ENCODE data around the gene ATP6V1E1. TPM values are rescaled to one million over a fixed set of nuclear protein-coding genes. Genes with fewer than 3 reads are reported as not detected.
A peak's percentile ranks its signal among the peaks of the same experiment; 100 is the strongest.
"Not testable (repeated sequence)": the region's sequence is repeated elsewhere in the genome, so short reads cannot be mapped to it uniquely, and the experiment has no call there.

Gene ATP6V1E1
- total RNA-seq, 1 donor, result 74.2 TPM

DNA sequence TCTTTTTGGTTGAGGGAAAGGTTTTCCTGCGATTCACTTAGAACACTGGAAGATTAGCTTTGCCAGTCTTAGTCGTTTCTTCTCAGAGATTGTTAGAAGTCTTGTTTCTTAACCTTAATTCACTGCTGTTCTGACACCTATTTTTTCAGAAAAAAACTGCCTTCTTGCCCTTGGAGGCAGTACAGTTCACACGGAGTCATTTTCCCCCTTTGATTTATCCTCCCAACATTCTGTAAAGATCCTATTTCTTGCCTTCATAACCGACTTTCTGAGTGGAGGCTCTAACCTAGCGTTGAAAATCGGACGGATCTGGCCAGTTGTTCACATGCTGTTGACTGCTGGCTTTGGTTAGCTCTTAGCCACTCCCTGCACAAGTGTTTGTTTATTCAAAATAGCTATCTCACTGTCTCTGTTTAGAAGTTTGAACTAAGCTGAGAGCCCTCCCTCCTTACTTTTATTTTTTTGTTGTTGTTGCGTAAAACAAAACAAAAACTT, 10.7 kb upstream of the ATP6V1E1 start:
- no peaks in the 10 kb centered on the region for H3K27me3 ChIP-seq (ENCODE audit: insufficient read depth, low read length)
- peaks cover 42% of the 10 kb centered on the region for H3K4me1 ChIP-seq (ENCODE audit: insufficient read depth, low read length)
- H3K4me3 ChIP-seq (ENCODE audit: low read length), result peak overlapping the region; percentile 83
- no peaks in the 10 kb centered on the region for H3K9me3 ChIP-seq (ENCODE audit: low read depth, low read length)

DNA sequence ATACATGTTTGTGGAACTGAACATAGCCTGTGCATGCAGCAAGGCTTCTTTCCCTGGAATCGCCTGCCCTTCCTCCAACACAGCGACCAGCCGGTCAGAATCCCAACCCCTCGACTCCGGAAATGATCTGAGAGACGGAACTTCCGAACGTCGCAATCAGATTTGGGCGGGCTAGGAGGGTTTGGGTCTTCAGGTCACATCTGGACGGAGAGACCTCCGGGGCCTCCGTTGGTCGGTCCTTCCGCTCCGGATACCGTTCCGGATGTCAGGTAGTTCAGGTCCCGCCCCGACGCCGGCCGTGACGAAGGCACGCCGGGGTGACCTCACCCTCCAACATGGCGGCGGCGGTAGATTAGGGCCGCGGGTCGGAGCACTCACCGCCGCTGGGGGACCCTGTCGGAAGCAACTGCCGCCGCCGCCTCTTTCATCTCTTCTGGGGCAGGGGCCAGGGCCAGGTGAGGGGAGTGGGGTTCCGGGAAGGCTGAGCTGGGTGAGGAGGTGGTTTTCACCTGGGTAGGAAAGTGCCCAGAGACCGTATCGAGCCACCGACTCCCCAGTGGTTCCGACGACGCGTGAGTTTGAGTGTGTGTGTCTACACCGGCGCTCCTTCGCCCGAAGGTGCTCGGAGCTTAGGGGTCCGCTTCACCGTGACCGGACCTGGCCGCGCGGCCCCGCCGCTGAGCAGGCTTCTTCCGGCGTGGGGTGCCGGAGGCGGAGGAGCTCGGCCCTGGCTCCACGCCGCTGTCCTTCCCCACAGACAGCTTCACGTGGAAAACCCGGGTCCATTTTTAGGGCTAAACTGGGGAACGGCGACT, 10.1 kb upstream of the ATP6V1E1 start, which contains the start of gene BCL2L13:
TSS of gene BCL2L13 (plus strand) at position 326 of the 815 bp plus-strand sequence. CDS start 16,955 bp downstream, outside the sequence.
- Histone ChIP-seq H3K4me1 (ENCODE audit: insufficient read depth, low read length) (peaks cover 41% of the 10 kb centered on the region), H3K9me3 (ENCODE audit: low read depth, low read length) (no peaks in the 10 kb centered on the region)

DNA sequence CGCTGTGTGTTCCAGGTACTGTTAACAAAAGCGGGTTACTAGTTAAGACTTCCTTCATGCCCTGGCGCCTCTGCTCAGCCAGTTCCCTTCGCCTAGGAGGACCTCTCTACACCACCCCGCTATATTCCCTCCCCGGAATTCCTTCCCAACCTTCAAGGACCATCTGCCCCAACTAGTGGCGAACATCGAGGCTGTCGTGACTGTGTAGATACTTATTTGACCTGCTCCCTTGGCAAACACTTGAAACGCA, 9.6 kb upstream of the ATP6V1E1 start:
- peaks cover 35% of the 10 kb centered on the region for H3K4me1 ChIP-seq (ENCODE audit: insufficient read depth, low read length)
- H3K27me3 ChIP-seq (ENCODE audit: insufficient read depth, low read length), result no peaks in the 10 kb centered on the region

More for the DNA sequence above, 10.1 kb upstream of the ATP6V1E1 start, which contains the start of gene BCL2L13:
- H3K4me3 ChIP-seq (ENCODE audit: low read length), result peak within 1 kb of the TSS; percentile 83
- H3K27me3 ChIP-seq (ENCODE audit: insufficient read depth, low read length), result no peaks in the 10 kb centered on the region

DNA sequence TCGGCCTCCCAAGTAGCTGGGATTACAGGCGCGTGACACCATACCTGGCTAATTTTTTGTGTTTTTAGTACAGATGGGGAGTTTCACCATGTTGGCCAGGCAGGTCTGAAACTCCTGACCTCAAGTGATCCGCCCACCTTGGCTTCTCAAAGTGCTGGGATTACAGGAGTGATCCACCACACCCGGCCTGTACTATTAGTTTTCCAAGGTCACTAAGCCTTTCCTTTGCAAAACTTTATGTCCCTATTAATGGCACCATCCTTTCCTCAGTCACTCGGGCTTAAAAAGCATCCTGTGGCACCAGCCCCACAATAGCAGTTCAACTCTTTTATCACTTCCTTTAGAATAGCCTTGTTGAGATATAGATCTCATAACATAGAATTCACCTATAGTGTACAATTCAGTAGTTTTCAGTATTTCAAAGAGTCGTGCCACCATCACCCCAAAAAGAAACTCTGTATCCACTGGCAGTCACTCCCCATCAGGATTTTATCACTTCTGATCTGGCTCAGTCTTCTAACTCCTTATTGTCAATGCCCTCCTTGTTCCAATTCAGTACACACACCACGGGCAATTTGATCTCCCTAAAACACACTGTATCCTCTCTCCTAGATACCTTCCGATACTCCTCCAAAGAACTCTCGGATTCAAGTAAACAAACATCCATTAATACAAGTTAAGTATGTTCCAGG, 9.1 kb upstream of the ATP6V1E1 start:
- H3K4me1 ChIP-seq (ENCODE audit: insufficient read depth, low read length), result peaks cover 31% of the 10 kb centered on the region
- H3K27me3 ChIP-seq (ENCODE audit: insufficient read depth, low read length), result no peaks in the 10 kb centered on the region
- H3K9me3 ChIP-seq (ENCODE audit: low read depth, low read length), result no peaks in the 10 kb centered on the region
- H3K4me3 ChIP-seq (ENCODE audit: low read length), result peak overlapping the region; percentile 83

More for the DNA sequence above, 9.6 kb upstream of the ATP6V1E1 start:
- Histone ChIP-seq H3K9me3 (ENCODE audit: low read depth, low read length) (no peaks in the 10 kb centered on the region), H3K4me3 (ENCODE audit: low read length) (peak overlapping the region; percentile 83)

DNA sequence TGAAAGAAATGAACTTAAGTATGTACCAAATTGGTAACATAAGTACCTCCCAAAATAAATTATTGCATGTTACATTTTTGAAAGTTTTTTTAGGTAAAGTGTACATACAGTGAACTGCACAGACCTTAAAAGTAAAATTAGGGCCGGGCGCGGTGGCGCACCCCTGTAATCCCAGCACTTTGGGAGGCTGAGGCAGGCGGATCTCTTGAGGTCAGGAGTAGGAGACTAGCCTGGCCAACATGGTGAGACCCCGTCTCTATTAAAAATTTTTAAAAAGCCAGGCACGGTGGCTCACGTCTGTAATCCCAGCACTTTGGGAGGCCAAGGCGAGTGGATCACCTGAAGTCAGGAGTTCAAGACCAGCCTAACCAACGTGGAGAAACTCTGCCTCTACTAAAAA, 8.3 kb upstream of the ATP6V1E1 start:
- not testable (repeated sequence) for H3K4me3 ChIP-seq (ENCODE audit: low read length); H3K9me3 ChIP-seq (ENCODE audit: low read depth, low read length); H3K27me3 ChIP-seq (ENCODE audit: insufficient read depth, low read length)
- peaks cover 24% of the 10 kb centered on the region for H3K4me1 ChIP-seq (ENCODE audit: insufficient read depth, low read length)

DNA sequence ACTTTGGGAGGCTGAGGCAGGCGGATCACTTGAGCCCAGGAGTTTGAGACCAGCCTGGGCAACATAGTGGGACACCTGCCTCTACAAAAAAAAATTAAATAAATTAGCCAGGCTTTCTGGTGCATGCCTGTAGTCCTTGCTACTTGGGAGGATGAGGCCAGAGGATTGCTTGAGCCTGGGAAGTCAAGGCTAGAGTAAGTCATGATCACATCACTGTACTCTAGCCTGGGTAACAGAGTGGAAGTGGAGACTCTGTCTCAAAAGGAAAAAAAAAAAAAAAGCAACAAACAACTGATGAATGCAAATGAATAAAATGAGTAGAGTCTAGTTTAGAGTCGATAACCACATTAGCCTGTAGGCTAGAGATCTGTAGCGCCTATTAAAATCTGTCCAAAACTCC, 6.1 kb upstream of the ATP6V1E1 start:
- Histone ChIP-seq H3K4me1 (ENCODE audit: insufficient read depth, low read length) (peaks cover 19% of the 10 kb centered on the region), H3K9me3 (ENCODE audit: low read depth, low read length) (no peaks in the 10 kb centered on the region), H3K4me3 (ENCODE audit: low read length) (no peak overlapping the region), H3K27me3 (ENCODE audit: insufficient read depth, low read length) (no peaks in the 10 kb centered on the region)

DNA sequence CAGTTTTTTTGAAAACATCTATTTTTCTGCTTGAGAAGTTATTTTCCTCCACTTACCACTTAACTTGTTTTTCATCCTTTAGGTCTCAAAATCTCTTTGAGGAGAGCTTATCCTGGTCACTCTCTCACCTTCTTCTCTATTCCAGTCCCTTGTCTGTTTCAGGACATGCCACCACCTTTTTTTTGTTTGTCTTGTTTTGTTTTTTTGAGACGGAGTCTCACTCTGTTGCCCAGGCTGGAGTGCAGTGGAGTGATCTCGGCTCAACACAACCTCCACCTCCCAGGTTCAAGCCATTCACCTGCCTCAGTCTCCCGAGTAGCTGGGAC, 5.4 kb upstream of the ATP6V1E1 start:
- H3K4me1 ChIP-seq (ENCODE audit: insufficient read depth, low read length), result peaks cover 18% of the 10 kb centered on the region
- no peak overlapping the region for H3K4me3 ChIP-seq (ENCODE audit: low read length)
- H3K27me3 ChIP-seq (ENCODE audit: insufficient read depth, low read length), result no peaks in the 10 kb centered on the region
- H3K9me3 ChIP-seq (ENCODE audit: low read depth, low read length), result no peaks in the 10 kb centered on the region

DNA sequence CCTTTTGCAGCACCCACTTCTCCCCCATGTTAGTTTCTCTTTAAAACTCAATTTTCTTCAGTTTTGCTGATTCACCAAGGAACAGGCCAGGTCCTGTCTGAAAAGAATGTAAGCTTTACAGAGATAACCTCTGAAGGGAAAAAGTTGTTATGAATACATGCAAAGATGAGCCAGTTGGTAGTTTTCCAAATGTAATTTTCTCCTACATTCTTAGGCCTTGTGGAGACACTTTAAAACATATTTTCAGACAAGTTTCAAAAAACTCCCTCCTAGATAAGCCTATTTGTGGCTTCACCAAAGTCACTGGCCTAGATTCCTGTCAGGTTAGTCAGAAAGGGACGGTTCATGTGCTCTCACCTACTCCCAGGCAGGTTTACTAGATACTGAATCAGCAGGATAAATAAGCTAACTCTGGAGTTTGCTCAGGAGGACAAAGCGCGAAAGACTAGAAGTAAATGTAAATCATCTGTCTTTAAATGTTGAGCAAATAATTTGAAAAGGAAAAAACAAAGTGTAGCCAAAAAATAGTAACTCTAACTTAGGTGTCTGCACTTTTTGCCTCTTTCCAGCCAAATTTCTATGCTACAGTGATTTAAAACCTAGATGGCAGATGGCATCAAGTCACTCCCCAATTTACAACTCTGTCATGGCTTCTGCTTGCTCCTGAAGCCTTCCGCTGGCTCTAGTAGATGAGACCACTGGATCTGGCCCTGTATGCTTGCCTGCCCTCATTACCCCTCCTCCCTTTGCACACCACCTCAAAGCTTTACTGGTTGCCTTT, 4.9 kb upstream of the ATP6V1E1 start:
- peaks cover 18% of the 10 kb centered on the region for H3K4me1 ChIP-seq (ENCODE audit: insufficient read depth, low read length)
- H3K4me3 ChIP-seq (ENCODE audit: low read length), result no peak overlapping the region
- H3K27me3 ChIP-seq (ENCODE audit: insufficient read depth, low read length), result no peaks in the 10 kb centered on the region
- no peaks in the 10 kb centered on the region for H3K9me3 ChIP-seq (ENCODE audit: low read depth, low read length)

DNA sequence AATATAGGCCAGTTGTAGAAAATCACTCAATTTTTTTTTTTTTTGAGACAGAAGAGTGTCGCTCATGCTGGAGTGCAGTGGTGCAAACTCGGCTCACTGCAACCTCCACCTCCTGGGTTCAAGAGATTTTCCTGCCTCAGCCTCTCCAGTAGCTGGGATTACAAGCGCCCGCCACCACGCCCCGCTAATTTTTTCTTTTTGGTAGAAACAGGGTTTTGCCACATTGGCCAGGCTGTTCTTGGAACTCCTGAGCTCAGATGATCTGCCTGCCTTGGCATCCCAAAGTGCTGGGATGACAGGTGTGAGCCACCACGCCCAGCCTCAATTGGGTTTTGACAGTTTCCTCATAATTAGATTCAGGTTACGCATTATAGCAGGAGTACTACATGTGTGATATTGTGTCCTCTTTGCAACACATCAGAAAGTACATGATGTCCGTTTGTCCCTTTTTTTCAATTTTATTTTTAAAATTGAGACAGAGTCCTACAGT, 2.6 kb upstream of the ATP6V1E1 start:
- peaks cover 25% of the 10 kb centered on the region for H3K4me1 ChIP-seq (ENCODE audit: insufficient read depth, low read length)
- H3K9me3 ChIP-seq (ENCODE audit: low read depth, low read length), result no peaks in the 10 kb centered on the region
- H3K27me3 ChIP-seq (ENCODE audit: insufficient read depth, low read length), result no peaks in the 10 kb centered on the region
- H3K4me3 ChIP-seq (ENCODE audit: low read length), result no peak overlapping the region

DNA sequence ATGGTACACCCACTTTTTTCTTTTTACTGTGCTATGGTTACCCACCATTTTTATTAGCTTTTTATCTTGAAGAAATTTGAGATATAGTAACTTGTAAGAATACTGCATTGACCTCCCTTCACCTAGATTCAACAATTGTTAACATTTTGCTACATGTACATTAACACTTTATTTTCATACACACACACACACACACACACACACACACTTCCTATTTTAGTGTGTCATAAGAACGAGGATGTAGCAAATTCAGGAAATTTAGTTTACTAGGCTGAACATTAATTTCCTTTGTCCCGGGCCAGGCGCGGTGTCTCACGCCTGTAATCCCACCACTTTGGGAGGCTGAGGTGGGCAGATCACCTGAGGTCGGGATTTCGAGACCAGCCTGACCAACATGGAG, 1.1 kb upstream of the ATP6V1E1 start:
- Histone ChIP-seq H3K27me3 (ENCODE audit: insufficient read depth, low read length) (no peaks in the 10 kb centered on the region), H3K4me3 (ENCODE audit: low read length) (no peak overlapping the region), H3K4me1 (ENCODE audit: insufficient read depth, low read length) (peaks cover 25% of the 10 kb centered on the region), H3K9me3 (ENCODE audit: low read depth, low read length) (no peaks in the 10 kb centered on the region)

DNA sequence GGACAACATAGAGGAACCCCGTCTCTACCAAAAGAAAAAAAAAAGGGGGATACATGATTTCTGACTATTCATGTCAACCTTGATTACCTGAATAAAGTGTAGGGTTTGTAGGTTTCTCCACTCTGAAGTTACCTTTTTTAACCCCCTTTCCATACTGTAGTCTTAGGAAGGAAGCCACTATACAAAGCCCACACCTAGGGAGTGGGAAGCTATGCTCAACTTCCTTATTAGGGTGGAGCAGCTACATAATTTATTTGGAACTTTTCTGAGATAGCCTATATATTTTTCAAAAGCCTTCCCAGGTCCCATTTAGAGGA, 582 bp upstream of the ATP6V1E1 start:
- H3K4me3 ChIP-seq (ENCODE audit: low read length), result peak overlapping the region; percentile 87

DNA sequence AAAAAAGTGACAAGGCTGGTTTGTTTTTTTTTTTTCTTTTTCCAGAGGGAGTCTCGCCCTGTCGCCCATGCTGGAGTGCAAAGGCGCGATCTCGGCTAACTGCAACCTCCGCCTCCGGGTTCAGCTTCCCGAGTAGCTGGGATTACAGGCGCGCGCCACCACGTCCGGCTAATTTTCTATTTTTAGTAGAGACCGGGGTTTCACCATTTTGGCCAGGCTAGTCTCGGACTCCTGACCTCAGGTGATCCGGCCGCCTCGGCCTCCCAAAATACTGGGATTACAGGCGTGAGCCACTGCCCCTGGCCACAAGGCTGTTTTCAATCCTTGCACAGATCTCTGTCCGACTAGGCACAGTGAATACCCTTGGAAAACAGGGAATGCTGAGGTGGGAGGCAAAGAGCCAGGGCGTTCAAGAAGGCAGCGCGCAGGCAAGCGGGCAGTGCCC, 566 bp downstream of the ATP6V1E1 start:
- Histone ChIP-seq H3K27me3 (ENCODE audit: insufficient read depth, low read length) (no peaks in the 10 kb centered on the region), H3K4me3 (ENCODE audit: low read length) (peak overlapping the region; percentile 87), H3K9me3 (ENCODE audit: low read depth, low read length) (no peaks in the 10 kb centered on the region), H3K4me1 (ENCODE audit: insufficient read depth, low read length) (peaks cover 25% of the 10 kb centered on the region)

More for the DNA sequence above, 582 bp upstream of the ATP6V1E1 start:
- H3K27me3 ChIP-seq (ENCODE audit: insufficient read depth, low read length), result no peaks in the 10 kb centered on the region
- H3K4me1 ChIP-seq (ENCODE audit: insufficient read depth, low read length), result peaks cover 25% of the 10 kb centered on the region
- H3K9me3 ChIP-seq (ENCODE audit: low read depth, low read length), result no peaks in the 10 kb centered on the region

DNA sequence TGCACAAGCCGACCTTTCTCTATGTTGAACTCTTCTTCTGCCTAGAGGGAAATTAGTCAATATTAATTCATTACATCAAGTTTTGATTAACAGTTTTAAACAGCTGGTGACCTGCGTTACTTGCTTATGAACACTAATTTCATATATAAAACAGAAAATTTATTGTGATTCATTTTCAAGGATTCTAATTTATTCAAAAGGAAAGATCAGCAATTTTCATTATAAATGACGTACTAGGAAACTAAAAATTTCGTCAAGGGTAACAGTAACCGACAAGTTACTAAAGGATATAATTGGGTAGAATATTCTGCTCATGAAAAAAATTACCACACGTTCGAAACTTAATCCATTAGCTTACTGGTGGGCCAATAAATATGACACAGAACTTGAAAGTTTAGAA, 15.3 kb downstream of the ATP6V1E1 start:
- Histone ChIP-seq H3K9me3 (ENCODE audit: low read depth, low read length) (no peaks in the 10 kb centered on the region), H3K4me3 (ENCODE audit: low read length) (no peak overlapping the region), H3K4me1 (ENCODE audit: insufficient read depth, low read length) (no peaks in the 10 kb centered on the region), H3K27me3 (ENCODE audit: insufficient read depth, low read length) (no peaks in the 10 kb centered on the region)

DNA sequence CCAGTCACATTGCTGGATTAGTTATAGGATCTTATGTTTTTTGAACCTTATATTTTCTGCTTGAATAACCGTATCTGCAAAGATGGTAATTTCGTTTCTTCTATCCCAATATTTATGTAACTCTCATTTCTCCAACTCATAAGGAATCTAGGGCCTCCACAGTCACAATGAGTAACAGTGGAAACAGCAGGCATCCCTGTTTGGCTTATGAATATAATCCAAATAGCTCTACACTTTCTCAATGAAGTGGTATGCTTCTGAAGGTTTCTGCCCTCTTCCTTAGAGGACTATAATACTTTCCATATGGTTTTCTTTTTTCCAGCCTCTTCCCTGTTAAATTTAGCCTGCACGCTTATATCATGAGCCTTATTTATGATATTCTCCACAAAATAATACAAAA, 16.5 kb downstream of the ATP6V1E1 start:
- H3K4me3 ChIP-seq (ENCODE audit: low read length), result no peak overlapping the region
- H3K4me1 ChIP-seq (ENCODE audit: insufficient read depth, low read length), result no peaks in the 10 kb centered on the region
- H3K9me3 ChIP-seq (ENCODE audit: low read depth, low read length), result no peaks in the 10 kb centered on the region
- H3K27me3 ChIP-seq (ENCODE audit: insufficient read depth, low read length), result no peaks in the 10 kb centered on the region

DNA sequence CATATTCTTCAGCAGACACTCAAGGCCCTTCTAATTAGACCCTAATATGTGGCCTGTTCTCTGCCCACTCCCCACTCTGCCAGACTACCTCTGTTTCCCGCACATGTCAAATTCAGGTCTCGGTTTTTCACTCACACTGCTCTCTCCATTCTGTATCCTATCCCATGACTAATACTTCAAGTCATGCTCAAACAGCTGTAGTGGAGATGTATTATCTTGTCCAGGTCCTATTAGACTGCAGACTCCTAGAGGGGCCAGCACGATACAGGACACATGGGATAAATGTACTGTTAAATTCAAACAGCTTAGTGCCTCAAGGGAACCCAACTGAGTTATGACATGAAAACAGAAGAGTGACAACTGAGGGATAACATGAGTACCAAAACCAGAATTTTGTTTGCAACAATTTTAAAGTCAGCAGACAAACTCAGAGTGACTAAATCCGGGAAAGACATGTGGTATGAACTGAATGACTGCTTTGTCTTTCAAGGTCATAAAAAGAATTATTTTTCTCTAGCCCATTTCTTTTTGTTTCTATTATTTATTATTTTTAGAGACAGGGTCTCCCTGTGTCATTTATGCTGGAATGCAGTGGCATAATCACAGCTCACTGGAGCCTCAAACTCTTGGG, 20.5 kb downstream of the ATP6V1E1 start:
- no peaks in the 10 kb centered on the region for H3K9me3 ChIP-seq (ENCODE audit: low read depth, low read length)
- no peak overlapping the region for H3K4me3 ChIP-seq (ENCODE audit: low read length)
- no peaks in the 10 kb centered on the region for H3K27me3 ChIP-seq (ENCODE audit: insufficient read depth, low read length)
- no peaks in the 10 kb centered on the region for H3K4me1 ChIP-seq (ENCODE audit: insufficient read depth, low read length)

Measured in mononuclear cell (primary cell).